HL-60 (cell line): ENCODE measurements around the gene FERMT2.

Experiments used
- CTCF ChIP-seq: IDR thresholded peaks from one replicate; pipeline ENCODE4 v1.5.1; 2011; ENCODE audit warnings: low read length, control low read depth, inconsistent platforms; ENCODE audit not compliant: insufficient read depth
- GABPA ChIP-seq: IDR thresholded peaks from 2 replicates; pipeline ENCODE4 v1.6.1; 2012; ENCODE audit warnings: low read depth
- POLR2AphosphoS5 ChIP-seq: IDR thresholded peaks from 2 replicates; pipeline ENCODE4 v1.6.1; 2012; ENCODE audit warnings: low read depth
- REST ChIP-seq: IDR thresholded peaks from 2 replicates; pipeline ENCODE4 v1.6.1; 2012; ENCODE audit warnings: low read depth; ENCODE audit not compliant: insufficient replicate concordance

GRCh38 chr14:52935833-52936232, 15.0 kb downstream of the FERMT2 start:
- TF ChIP-seq REST (no peak), CTCF (no peak), GABPA (no peak), POLR2AphosphoS5 (no peak)
